Measurements from ENCODE around the gene PHAF1.

The PHAF1 gene

GRCh38 chr16:67177743-67178699 lies 68.3 kb downstream of the PHAF1 start:
- DNase-seq = peak in 17 of 56 donors; percentile 14 to 56 (median 41)

- no peak for DNase-seq
Measured at GRCh38 chr16:67179421-67180080, 69.8 kb downstream of the PHAF1 start.

- no peak for DNase-seq
Measured at GRCh38 chr16:67180166-67180565, 70.4 kb downstream of the PHAF1 start.

- peak in 1 of 56 donors; percentile 27 for DNase-seq
Measured at GRCh38 chr16:67181346-67181745, 71.6 kb downstream of the PHAF1 start.

- no peak for DNase-seq
Measured at GRCh38 chr16:67182288-67182687, 72.5 kb downstream of the PHAF1 start.

GRCh38 chr16:67183284-67183626 lies 73.5 kb downstream of the PHAF1 start:
- no peak for DNase-seq

- peak in 55 of 56 donors; percentile 78 to 98 (median 93) for DNase-seq
Measured at GRCh38 chr16:67183627-67184452, 74.1 kb downstream of the PHAF1 start, which contains the start of gene MATCAP1. MATCAP1 (minus strand) TSS chr16:67183963; CDS start chr16:67180610, 3,353 bp downstream.

- DNase-seq = peak in 1 of 56 donors; percentile 52
Measured at GRCh38 chr16:67184453-67184994, 74.8 kb downstream of the PHAF1 start.

GRCh38 chr16:67184995-67185650 lies 75.4 kb downstream of the PHAF1 start:
- DNase-seq = peak in 53 of 56 donors; percentile 11 to 89 (median 66)

- no peak for DNase-seq
Measured at GRCh38 chr16:67185651-67186134, 76.0 kb downstream of the PHAF1 start.

- no peak for DNase-seq
Measured at GRCh38 chr16:67186550-67186950, 76.8 kb downstream of the PHAF1 start.

GRCh38 chr16:67187175-67187890 lies 77.6 kb downstream of the PHAF1 start:
- DNase-seq = no peak

- no peak for DNase-seq
Measured at GRCh38 chr16:67188323-67188722, 78.6 kb downstream of the PHAF1 start.

GRCh38 chr16:67188798-67189197 lies 79.1 kb downstream of the PHAF1 start:
- DNase-seq = no peak

GRCh38 chr16:67190041-67190440 lies 80.3 kb downstream of the PHAF1 start, which contains the start of gene EXOC3L1:
EXOC3L1 (minus strand) TSS chr16:67190136; CDS start chr16:67189676, 460 bp downstream.
- DNase-seq = no peak

- no peak for DNase-seq
Measured at GRCh38 chr16:67190448-67191399, 81.0 kb downstream of the PHAF1 start.

GRCh38 chr16:67191411-67191994 lies 81.8 kb downstream of the PHAF1 start:
- DNase-seq = no peak
